HFF-Myc (cell line): ENCODE data around the gene SH2D5.

ENCODE experiments used
- DNase-seq: peaks from one replicate; pipeline ENCODE4 v3.0.0-alpha.2; 2011; ENCODE audit warnings: low read depth; ENCODE audit errors: extremely low read depth
- H3K4me3 ChIP-seq: replicated peaks from 2 replicates; pipeline ENCODE4 v1.5.1; 2011; ENCODE audit warnings: low read depth, mild to moderate bottlenecking, control low read depth, low read length
- TF ChIP-seq, protein P1 (sequence below): IDR thresholded peaks from 2 replicates; pipeline ENCODE4 v1.5.1; 2012; ENCODE audit warnings: mild to moderate bottlenecking, low read depth, low read length, control low read depth; ENCODE audit errors: missing control alignments

Gene SH2D5

DNA sequence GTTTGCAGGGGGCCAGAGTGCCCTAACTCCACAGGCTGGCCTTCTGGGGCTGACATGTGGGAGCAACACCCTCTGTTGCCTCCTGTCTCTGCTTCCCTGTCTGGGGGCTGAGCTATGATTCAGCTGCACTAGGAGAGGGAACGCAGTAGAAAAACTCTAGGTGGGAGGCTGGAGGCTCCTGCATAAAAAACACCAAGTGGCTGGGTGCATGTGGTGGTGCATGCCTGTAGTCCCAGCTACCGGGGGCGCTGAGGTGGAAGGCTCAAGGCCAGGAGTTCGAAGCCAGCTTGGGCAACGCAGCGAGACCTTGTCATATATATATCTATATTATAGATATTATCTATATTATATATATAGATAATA lies 20.3 kb downstream of the SH2D5 start:
- no peak overlapping the region for H3K4me3 ChIP-seq
- TF ChIP-seq, protein P1, sequence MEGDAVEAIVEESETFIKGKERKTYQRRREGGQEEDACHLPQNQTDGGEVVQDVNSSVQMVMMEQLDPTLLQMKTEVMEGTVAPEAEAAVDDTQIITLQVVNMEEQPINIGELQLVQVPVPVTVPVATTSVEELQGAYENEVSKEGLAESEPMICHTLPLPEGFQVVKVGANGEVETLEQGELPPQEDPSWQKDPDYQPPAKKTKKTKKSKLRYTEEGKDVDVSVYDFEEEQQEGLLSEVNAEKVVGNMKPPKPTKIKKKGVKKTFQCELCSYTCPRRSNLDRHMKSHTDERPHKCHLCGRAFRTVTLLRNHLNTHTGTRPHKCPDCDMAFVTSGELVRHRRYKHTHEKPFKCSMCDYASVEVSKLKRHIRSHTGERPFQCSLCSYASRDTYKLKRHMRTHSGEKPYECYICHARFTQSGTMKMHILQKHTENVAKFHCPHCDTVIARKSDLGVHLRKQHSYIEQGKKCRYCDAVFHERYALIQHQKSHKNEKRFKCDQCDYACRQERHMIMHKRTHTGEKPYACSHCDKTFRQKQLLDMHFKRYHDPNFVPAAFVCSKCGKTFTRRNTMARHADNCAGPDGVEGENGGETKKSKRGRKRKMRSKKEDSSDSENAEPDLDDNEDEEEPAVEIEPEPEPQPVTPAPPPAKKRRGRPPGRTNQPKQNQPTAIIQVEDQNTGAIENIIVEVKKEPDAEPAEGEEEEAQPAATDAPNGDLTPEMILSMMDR, result no peak
- no peak for DNase-seq

DNA sequence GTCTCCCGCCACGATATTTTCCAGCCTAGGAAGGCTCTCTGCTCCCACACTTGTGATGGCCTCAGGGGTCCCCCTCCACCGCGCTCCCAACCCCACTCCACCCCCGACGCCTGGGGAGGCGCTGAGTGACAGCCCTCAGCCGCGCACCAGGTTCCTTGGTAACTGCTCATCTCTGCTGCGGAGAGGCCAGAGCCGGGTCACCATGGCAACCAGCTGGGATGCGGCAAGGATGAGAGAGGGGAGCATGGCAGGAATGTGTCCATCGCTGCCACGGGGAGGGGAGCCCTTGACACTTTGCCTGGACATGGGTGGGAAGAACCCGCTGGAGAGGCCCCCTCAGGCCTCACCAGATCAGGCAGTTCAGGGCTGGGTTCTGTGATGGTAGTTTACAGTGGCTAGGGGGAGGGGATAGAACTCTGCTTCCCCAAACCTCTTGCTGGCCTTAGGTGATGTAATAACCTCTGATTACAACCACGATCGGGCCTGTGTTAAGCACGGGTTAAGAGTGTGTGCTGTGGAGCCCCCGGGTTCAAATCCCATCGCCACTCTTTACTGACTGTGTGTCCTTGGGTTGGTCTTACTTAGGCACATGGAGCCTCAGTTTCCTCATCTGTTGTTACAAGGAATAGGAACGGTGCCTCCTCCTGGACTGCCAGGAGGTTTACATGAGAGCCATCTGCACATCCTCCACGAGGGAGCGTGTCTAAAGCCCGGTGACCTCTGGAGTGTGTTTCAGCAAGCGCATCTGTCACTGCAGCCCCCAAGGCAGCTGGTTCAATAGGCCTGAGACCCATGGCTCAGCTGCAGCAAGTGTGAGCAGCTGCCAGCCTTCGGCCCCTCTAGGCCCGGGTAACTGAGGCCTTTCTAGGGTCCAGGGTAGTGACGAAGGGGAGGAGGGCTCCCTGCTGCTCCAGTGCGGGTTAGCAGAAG lies 21.0 kb downstream of the SH2D5 start:
- TF ChIP-seq, protein P1, result peak; percentile 15
- DNase-seq, result no peak
- no peak overlapping the region for H3K4me3 ChIP-seq

DNA sequence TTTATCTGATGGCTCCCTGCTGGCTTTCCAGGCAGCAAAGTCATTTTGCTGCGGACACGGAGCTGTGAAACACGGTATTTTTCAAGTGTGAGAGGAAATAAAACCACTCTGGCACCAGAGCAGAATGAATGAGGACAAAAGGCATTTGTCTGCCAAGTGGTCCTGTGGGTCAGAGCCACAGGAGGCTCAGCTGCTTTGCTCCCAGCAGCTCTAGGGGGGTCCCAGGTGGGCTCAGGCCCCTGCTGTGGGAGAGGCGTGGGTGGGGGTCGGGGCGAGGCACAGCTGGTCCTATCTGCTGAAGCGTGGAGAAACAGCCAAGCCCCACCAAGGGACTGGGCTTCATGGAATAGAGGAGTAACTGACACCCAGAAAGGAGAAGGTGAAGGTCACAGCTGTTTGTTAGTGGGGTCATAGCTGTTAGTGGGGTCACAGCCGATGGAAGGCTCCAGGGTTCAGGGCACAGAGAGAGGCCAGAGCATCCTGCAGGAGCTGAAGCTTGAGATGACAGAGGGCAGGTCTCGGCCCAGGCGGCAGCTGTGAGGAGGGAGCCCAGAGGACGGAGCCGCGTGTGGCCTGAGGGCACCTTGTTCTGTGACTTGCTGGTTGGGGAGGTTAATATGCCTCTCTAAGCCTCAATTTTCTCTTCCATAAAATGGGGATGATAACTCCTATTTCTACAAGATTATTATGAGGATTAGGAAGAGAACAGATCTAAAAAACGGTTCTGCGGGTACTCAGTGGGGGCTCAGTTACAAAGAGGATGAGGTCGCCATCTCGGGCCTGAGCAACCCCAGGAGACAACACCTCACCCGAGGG lies 21.8 kb downstream of the SH2D5 start:
- TF ChIP-seq, protein P1, result no peak
- no peak for DNase-seq
- no peak overlapping the region for H3K4me3 ChIP-seq

DNA sequence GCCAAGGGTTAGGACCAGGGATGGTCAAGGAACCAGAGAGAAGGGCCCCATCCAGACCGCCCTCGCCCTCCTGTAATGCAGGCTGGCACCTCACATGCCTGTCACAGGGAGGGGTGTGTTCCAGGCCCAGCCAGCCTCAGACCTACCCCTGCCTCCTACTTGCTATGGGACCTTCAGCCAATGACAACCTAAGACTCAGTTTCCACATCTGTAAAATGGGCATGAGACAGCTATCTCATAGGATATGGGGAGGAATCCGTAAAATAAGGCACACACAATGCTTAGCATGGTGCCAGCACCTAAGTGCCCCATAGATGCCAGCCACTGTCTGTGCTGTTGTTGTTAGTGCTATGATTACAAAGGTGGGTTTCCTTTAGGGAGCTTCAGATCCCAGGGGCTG lies 22.6 kb downstream of the SH2D5 start:
- DNase-seq, result no peak

DNA sequence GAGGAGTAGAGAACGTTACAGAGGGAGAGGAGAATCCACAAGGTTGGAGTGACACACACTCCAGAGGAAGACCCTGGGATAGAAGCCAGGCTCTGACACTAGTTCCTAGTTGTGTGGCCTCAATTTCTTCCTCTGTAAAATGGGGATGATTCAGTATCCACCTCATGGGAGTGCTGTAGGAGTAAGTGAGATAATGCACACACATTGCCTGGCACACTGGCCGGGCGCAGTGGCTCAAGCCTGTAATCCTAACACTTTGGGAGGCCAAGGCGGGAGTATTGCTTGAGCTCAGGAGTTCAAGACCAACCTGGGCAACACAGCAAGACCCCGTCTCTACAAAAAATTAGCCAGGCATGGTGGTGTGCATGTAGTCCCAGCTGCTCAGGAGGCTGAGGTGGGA lies 23.6 kb downstream of the SH2D5 start:
- no peak for DNase-seq
- TF ChIP-seq, protein P1, result no peak
- H3K4me3 ChIP-seq, result no peak overlapping the region

More for the DNA sequence above, 22.6 kb downstream of the SH2D5 start:
- TF ChIP-seq, protein P1, result no peak
- no peak overlapping the region for H3K4me3 ChIP-seq

DNA sequence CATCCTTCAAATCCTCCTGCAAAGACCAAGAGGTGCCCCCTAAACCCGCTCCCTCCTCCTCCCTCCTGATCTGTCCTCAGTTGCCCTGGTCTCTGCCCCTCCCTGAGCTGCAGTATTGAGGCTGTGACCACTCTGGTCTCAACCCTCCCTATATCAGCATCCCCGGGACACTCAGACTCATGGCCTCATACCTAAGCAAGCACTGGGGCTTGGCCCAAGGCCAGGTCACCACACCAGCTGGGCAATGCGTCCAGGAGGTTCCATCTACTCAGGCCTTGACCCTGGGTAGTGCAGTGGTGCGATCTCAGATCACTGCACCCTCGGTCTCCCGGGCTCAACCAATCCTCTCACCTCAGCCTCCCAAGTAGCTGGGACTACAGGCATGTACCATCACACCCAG lies 24.4 kb downstream of the SH2D5 start:
- DNase-seq, result no peak
- TF ChIP-seq, protein P1, result no peak
- no peak overlapping the region for H3K4me3 ChIP-seq
